GM21825 (cell line): ENCODE measurements around the gene OPCML.

ENCODE experiments used
- ATAC-seq: cut with Tn5 transposase; IDR thresholded peaks from one replicate; pipeline ENCODE4 v1.9.1; 2021; ENCODE audit warnings: mild to moderate bottlenecking, moderate library complexity; ENCODE audit not compliant: unreplicated experiment

OPCML gene

DNA sequence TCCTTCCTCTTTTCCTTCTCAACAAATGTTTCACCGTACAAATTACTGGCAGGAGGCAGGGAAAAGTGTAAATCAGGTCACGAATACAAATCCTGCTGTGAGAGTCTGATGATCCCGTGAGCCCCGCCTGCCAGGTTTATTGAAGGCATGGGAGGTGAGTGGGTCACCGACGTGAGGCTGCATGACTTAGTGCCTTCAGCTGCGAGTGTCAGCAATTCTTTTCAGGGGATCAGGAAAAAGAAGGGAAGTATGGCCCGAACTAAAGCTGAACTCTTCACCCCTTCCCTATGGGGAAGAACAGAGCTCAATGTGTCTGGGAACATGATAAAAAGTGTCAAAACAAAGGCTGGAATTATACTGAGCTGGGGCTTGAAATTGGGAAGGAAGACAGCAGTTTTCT, 166.2 kb downstream of the OPCML start:
- no peak for ATAC-seq

DNA sequence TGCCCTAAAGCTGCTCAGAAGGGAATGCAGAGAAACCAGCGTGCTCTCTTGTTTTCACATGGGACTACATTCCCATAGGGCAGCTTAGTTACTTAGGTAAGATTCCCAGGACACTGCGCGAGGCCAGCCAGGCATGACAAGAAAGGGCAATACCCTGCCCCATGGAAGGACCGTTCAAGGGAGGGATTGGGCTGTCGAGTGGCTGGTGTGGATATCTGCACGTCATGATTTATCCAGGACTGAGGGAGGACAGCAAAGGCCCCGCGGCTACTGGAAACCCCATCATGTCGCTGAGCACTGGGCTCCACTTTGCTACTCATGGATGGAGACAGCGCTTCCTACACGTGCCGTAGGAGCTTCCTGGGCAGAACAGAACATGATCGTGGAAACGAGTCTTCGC, 169.4 kb downstream of the OPCML start:
- ATAC-seq: no peak

DNA sequence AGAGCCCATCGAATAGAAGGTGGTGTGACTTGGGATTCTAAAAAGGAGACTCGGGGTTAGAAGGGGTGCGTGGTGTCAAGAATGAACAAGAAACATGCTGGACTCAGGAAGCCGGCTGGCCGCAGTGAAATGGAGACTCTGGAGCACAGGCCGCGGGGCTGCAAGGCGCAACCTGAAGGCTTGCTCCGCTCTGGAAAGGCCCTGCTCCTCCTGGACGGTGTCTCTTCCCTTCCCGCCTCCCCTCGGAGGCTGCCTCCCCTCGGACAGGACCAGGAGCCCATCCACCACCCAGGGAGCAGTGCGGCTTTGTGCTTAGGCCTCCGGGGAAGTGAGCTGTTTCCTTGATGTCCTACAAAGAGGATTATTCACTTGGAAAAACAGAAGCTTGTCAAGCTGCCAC, 170.1 kb downstream of the OPCML start:
- ATAC-seq: no peak

DNA sequence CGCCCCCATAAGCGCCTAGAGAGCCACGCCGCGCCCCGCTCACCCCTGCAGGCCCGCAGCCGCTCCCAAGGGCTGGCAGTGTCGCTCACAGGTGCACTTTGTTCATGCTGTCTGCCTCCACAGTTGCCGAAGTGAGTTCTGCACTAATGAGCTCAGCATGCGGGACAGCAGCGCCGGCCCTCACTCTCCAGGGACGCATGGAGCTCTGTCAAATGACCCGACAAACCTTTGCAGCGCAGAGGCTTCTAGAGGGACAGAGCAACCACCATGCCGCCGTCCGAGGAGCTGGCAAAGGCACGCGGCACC, 170.7 kb downstream of the OPCML start:
- no peak for ATAC-seq

DNA sequence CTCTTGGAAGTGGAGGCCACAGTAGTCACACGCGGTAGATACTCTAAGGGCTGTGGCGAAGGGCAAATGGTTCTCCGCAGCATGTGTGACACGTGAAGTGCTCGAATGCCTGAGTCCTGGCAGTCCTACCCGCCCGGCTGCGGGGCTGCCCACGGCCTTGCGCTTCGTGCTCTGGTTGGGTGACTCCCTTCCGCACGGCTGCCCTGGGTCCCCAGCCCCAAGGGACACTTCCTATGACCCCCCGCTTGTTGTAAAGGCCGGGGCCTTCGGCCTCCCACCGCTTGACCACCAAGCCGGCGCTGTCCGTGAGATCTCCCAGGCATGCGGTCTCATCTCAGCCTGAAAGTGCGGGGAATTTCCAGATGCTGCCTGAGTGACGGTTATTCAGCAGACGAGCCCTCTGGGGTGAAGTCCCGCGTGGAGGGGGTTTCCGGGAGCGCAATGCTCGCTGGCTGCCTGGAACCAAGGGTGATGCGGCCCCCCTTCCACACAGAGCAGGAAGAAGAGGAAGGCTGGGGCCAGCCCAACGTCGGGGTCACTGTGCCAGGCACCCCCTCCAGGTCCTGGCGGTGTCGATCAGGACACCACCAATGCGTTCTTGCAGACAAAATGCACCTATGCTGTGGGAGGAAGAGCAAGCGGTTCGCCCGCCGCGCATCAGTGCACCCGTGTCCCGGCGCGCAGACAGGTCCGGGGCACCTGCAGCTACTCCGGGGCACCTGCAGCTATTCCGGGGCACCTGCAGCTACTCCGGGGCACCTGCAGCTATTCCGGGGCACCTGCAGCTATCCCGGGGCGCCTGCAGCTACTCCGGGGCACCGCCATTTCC, 171.2 kb downstream of the OPCML start:
- ATAC-seq: no peak

DNA sequence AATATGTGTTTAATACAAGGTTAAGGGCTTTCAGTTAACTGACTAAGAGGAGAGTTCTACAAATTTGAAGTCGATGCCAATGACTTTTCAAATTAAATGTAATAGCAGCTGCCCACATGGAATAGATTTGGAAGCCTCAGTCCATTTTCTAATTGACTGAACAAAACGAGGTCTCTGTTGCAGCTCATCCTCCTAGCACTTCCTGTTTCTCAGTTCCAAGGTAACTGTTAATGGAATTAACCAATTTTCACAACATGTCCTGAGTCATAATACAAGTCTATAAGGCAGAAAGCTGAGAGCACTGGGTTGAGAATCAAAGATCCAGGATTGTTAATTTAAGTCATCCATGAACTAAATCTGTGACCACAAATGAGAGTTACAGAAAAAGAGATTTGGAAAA, 177.2 kb downstream of the OPCML start:
- no peak for ATAC-seq

DNA sequence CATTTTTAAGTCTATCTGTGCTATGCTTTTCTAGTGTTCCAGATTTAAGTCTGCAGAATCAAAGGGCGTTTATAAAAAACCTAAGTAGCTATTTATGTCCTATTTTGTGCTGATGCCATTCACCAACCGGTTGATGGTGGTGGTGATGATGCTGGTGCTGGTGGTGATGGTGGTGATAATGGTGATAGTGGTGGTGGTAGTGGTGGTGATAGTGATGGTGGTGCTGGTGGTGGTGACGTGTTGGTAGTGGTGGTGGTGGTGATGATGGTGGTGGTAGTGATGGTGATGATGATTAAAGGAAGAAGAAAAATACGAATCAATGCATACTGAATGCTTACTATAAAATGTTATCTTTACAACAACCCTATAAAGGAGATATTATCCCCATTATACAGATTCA, 178.2 kb downstream of the OPCML start:
- ATAC-seq: no peak

DNA sequence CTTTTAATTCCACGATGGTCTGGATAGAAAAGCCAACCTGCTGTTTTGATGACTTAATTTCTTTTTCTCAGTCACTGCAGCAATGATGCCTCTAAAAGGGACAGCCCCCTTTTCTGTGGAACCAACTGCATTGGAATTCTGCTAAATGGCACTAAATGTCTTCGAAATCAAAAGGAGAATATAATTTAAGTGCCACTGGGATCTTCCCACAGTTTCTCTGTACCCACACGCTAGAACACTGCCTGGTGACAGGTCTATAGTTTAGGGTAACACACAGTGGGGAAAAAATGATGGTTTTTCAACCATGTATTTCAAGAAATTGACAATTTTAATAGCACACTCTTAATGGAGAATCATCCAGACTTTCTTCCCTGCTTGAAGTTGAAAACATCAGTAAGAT, 182.3 kb downstream of the OPCML start:
- ATAC-seq: no peak

DNA sequence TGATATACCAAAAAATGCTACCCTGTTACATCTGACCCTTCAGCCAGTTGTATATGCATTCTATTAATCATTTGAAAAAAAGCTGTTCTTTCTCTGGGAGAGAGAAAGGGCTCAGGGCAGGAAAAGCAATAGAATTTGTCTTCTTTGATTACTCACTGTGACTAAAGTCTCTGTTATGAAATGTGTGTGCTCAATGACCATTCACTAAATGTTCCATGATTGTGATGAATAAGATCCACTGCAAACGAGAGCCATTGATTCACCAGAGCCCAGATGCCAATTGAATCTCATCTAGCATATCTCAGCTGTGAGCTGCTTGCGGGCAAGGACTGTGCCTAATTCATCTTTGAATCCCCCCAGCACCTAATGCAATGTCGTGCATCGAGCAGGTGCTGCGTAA, 184.3 kb downstream of the OPCML start:
- no peak for ATAC-seq

DNA sequence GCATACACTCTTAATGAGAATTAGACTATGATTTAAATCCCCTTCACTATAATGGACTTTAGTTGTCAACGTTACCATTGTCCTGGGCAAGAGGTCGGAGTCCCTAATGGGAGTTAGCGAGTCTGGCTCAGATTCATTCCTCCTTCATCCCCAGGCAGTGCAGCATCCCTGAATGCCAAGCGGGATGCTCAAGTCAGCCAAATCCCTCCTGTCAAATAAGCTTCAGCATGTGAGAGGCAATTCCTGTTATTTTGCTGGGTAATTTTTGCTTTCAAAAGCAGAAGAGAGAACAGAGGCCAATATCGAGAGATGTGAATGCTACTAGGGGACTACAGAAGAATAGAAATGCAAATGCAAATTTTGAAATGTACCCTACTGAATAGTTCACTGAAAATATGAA, 186.2 kb downstream of the OPCML start:
- ATAC-seq: no peak

DNA sequence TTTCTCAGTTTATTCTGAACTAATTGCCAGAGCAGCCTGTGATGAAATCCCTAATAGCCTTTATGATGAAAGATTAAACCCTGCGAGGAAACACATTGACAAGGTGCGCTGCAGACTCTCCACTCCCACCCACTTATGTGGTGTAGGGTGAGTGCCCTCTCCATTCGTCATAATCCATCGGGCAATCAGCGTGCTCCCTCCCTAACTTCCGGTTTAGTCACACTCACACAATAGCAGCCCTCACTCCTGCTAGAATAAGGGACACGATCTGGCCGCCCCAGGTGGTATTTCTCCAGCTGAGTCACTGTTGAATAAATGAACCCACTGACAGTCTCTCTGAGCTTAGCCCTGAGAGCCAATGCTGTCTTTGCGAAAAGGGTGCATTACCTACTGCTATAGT, 188.3 kb downstream of the OPCML start:
- no peak for ATAC-seq

DNA sequence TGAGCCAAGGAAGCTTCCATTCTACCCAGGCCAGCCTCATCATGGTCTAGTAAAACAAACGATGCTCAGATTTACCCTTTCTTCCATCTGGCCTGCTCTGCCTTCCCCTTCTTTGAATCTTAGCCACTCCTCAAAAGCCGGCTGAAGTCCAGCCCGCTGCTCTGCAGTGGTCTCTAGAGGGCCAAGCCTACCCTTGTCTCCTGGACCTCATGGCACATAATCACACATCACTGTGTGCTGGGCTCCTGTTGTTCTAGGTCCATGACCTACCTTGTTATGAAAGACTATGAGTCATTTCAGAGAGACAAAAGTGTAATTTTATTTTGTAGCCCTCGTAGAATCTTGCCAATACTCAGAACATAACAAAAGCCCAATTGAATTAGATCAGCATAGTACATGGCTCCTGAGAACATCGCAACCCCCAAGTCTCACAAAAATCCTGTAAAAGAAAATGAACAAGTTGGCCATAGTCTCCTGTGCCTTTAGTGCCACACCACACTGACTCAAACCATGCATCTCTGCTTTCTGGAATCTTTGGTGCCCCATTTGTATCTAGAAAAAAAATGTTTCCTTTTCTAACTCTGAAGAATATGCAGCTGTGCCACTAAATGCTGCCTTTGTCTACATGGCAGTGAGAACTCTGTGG, 192.7 kb downstream of the OPCML start:
- no peak for ATAC-seq

DNA sequence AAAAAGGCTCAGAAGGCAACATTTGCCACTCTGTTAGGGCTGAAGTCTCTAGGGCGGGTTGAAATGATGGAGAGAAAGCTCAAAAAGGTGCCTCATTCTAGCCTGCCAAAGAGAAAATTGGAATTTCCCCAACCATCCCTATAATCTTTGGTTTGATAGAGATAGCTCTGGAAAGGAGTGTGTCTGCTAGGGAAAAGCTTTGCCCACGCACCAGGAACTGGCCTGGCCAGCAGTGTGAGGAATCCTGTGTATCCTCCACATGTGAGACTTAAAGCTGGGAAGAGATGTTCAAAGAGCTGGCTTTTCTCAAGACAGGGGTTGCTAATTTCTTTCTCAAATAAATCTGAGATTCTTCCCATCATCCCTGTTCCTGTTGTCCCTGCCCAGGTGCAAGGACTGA, 193.7 kb downstream of the OPCML start:
- ATAC-seq: no peak

DNA sequence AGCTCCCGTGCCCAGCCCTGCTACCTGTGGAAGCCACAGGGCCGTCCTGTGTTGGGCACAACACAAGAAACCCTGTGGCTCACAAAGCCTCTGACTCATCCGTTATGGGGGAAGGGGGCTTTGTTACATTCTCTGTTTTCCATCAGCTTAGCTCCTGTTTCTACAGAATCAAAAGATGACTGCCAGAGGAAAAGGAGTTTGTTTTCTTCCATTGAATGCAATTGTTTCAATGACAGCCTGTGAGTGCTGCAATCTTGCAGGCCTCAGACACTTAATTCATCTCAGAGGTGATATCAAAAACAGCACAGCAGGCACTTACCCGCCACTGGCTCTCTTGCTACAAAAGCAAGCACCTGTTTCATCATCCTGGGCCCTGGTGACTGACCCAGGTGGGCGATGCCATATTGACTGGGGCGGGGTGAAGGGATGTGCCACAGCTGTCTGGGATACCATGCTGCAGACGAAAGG, 194.3 kb downstream of the OPCML start:
- ATAC-seq: no peak

DNA sequence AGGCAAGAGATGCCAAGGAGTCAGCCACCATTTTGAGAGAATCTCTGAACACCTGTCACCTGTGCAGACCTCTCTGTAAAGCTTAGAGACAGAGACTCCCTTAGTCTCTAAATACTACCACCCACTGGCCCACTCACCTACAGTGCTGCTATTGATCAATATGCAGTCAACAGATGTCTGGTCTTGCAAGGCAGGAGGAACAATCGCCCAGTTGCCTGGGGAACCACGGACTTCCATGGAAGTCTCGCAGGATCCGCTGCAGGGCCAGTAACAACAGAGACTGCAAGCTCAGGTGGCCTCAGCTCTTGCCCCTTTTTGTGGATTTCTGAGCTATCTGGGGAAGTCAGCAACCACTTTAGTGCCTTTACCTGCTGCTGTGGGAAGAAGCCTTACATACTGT, 195.1 kb downstream of the OPCML start:
- no peak for ATAC-seq

DNA sequence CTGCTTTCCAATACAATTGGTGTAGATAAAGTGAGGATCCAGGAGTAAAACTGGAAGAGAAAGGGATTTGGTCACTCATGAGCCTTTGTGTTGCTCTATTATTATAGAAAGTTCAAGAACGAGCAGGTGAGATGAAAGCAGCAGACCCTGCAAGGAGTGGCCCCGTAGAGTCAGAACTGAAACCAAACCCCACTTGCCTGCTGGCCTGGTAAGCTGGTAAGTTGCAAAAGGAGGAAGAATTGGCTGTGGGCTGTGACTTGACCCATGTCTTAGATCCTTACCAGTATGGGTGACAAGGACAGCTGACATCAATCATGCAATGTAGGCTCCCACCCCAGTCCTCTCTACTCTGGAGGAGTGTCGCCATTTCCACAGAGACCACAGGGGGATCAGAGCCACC, 201.3 kb downstream of the OPCML start:
- no peak for ATAC-seq

DNA sequence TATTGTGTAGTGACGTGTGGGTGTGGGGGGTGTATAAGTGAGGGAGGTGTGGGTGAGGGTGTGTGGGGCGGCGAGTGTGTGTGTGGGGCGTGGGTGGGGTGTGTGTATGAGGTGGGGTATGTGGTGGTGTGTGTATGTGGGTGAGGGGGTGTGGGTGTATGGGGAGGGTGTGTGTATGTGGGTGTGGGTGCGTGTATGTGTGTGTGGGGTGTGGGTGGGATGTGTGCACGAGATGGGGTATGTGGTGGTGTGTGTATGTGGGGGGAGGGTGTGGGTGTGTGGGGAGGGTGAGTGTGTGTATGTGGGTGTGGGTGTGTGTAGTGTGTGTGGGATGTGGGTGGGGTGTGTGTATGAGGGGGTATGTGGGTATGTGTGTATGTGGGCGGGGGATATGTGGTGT, 205.5 kb downstream of the OPCML start:
- no peak for ATAC-seq

DNA sequence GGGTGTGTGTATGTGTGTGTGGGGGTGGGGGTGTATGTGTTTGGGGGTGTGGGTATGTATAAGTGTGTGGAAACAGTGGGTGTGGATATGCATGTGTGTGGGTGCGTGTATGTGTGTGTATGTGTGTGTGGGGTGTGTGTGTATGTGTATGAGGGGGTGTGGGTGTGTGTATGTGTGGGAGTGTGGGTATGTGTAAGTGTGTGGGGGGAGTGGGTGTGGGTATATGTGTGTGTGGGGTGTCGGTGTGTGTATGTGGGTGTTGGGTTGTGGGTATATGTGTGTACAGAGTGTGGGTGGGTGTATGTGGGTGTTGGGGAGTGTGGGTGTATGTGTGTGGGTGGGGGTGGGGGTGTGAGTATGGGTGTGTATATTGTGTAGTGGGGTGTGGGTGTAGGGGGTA, 206.0 kb downstream of the OPCML start:
- no peak for ATAC-seq

DNA sequence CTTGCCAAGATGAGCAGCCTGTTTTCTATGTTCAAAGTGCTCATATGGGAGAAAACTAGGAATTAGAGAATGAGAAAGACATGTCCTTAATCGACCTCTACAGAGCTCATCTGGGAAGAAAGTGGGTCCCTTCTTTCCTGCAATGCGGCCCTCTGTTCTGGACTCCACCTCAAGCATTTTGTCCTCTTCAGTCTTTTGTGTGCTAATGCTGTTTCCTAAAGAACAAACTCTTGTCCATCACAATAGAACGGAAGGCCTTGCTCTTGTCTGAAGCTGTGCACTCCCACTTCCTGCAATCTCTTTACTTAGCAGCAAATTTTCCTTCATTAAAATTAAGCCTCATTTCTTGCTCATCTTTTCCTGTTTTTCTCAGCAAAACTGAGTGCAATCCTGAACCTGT, 206.6 kb downstream of the OPCML start:
- no peak for ATAC-seq

DNA sequence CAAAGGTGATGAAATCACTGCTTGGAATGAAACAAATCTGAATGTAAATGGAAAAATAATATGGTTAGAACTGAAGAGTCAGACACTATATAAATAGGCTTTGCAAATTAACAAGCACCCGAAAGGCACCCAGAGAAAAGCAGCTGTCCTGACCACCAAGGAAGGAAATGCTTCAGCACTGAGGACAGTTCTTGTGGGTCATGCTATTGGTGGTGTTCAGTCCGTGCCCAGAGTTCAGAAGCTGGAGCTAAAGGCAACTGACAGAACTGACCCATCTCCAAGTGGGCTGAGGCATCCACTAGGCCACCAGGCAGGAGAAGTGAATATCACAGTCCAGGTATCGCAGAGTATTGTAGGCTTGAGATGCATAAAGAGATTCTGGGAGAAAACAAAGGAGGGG, 208.9 kb downstream of the OPCML start:
- no peak for ATAC-seq

DNA sequence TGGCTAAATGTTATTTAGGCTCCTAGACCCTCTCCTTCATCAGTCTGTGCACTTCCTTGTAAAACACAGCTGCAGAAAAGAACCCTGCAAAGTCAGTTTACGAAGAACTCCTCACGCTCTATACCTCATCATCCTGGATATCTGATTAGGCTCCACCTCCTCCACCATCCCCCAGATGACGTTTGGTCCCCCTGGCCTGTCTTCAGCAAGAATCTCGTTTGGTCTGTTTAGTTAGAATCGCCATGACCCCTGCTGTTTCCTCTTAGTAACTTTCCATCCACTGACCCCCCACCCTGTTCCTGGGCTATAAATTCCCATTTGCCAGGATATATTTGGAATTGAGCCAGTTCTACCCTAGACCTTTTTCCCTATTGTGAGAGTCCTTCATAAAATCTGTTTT, 214.1 kb downstream of the OPCML start:
- ATAC-seq: no peak

DNA sequence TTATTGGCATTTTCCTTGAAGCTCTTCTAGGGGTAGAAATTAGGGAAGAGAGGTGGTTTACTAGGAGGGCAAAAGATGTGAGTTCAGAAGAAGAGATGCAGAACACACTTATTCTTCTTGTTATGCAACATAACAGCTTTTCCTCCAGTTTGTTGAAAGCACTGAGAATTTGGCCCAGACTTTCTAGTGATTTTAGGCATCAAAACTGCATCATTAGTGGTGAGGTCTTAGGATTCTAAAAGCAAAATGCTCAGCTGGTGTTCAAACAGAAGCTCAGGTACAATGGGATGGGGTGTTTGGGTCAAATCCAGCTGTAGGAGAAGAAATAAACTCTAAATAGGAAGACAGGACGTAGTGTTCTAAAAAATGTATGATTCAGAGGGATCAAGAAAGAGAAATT, 221.1 kb downstream of the OPCML start:
- no peak for ATAC-seq

DNA sequence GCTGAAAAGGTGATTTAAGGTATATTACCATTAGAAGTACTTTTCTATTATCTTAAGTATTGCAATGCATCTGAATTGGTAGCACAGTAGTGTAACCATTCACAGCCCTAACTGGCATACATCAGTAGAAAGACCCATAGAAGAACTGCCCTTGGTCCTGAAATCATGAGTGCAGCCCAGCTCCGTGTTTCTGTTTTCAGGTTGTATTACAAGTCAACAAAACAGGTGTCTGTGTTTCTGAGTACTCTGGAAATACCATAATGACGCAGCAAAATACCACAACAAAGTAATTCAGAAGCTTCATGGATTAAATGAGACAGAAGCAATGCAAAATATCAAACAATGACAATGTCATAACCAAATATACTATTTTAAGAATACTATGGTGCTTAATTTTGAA, 226.3 kb downstream of the OPCML start:
- ATAC-seq: no peak
